GM19025 (cell line): ENCODE measurements around the gene PGAM5.
A peak's percentile ranks its signal among the peaks of the same experiment; 100 is the strongest.
"Not testable (repeated sequence)": the region's sequence is repeated elsewhere in the genome, so short reads cannot be mapped to it uniquely, and the experiment has no call there.

ENCODE experiments used
- ATAC-seq: cut with Tn5 transposase; IDR thresholded peaks from one replicate; pipeline ENCODE4 v1.9.1; 2021; ENCODE audit warnings: mild to moderate bottlenecking, low read depth, moderate library complexity; ENCODE audit not compliant: unreplicated experiment

PGAM5 gene

GRCh38 chr12:132741620-132742019 is 31.0 kb downstream of the PGAM5 start:
- ATAC-seq: no peak

DNA sequence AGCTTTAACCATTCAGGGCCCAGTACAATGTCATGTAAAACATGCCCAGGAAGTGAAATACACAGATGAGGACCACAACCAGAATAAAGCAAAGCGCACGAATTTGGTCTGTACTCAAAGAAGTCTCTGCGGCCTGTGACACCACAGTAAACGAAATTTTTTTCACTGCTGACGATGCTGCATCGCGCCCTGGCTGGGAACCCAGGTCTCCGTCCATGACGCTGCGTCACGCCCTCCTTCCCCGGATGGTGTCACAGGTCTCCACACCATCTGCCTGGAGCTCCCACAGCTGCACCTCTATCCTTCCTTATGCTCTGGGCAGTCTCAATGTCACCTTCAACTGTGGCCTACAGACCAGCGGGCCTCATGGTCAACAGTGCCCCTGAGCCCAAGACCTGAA is 33.2 kb downstream of the PGAM5 start:
- no peak for ATAC-seq

DNA sequence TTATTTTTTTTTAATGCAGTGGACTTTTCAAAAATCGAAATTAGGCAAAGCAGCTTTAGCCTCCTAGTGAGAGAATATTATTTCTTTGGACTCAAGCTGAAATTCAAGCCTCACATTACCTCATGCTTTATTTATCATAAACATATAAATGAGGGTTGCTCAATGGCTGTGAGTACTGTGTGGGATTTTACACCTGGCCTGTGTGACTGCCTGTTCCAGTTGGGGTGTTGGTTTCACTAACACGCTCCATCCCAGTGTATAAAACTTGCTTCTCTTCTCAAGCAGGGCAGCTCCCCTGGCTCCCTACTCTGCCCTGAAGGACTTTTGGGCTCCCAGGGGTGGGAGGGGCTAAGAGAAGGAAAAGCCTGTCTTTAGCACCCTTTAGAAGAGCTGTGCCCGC is 36.0 kb downstream of the PGAM5 start:
- no peak for ATAC-seq

- no peak for ATAC-seq
These were observed 36.8 kb downstream of the PGAM5 start for GRCh38 chr12:132747395-132747794.

- no peak for ATAC-seq
These were observed 37.3 kb downstream of the PGAM5 start for GRCh38 chr12:132747896-132748295.

GRCh38 chr12:132748319-132748718 is 37.7 kb downstream of the PGAM5 start:
- ATAC-seq: no peak

GRCh38 chr12:132753670-132754069 is 43.0 kb downstream of the PGAM5 start:
- not testable (repeated sequence) for ATAC-seq

DNA sequence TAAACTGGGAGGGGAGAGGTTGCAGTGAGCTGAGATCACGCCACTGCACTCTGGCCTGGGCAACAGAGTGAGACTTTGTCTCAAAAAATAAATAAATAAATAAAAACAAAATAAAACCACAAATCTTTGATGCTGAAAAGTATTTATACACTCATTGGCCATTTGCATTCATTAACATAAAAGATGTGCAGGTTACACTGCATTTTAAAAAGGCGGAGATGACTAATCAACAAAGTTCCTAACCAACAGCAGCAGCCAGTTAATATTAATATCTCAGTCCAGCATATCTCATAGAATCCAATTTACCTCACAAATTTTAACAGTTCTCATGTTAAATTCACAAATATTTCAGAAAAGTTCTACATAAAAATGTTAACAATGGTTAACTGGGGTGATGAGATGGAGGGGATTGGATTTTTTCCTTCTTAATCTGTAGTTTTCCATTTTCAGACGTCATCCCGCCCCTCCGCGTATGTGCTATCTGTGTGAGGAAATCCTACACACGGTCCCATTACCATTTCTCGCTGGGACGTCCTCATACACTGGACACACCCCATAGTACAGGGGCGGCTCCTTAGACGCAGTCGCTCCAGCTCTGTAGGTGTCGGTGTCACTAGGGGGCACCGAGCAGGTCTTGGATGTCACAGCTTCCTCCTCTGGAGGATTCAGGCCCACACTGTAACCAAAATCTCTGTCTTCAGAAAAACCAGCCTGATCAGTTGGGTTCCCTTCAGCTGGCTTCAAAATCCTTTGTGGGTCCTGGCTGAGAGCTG is 43.7 kb downstream of the PGAM5 start:
- no peak for ATAC-seq

DNA sequence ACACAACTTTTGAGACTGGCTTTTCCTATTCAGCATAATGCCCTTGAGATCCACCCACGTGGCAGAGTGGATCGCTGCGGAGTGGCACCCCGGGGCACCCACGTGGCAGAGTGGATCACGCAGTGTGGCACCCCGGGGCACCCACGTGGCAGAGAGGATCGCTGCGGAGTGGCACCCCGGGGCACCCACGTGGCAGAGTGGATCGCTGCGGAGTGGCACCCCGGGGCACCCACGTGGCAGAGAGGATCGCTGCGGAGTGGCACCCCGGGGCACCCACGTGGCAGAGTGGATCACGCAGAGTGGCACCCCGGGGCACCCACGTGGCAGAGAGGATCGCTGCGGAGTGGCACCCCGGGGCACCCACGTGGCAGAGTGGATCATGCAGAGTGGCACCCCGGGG is 48.2 kb downstream of the PGAM5 start:
- ATAC-seq: not testable (repeated sequence)

DNA sequence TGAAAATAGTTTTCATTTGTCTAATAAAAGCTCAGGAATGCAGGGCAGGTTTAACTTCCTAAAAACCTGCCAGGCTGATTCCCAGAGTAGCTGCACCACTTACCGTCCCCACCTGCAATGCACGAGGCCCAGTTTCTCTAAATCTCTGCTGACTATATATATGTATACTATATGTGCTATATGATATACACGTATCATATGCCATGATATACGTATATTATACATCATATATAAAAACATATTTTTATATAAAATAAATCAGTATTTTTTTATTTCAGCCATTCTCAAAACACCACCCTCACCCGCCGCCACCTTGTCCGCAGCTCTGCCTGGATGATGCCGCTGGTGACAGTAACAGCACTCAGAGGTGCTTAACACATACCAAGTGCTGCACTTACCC is 48.7 kb downstream of the PGAM5 start:
- ATAC-seq: no peak

DNA sequence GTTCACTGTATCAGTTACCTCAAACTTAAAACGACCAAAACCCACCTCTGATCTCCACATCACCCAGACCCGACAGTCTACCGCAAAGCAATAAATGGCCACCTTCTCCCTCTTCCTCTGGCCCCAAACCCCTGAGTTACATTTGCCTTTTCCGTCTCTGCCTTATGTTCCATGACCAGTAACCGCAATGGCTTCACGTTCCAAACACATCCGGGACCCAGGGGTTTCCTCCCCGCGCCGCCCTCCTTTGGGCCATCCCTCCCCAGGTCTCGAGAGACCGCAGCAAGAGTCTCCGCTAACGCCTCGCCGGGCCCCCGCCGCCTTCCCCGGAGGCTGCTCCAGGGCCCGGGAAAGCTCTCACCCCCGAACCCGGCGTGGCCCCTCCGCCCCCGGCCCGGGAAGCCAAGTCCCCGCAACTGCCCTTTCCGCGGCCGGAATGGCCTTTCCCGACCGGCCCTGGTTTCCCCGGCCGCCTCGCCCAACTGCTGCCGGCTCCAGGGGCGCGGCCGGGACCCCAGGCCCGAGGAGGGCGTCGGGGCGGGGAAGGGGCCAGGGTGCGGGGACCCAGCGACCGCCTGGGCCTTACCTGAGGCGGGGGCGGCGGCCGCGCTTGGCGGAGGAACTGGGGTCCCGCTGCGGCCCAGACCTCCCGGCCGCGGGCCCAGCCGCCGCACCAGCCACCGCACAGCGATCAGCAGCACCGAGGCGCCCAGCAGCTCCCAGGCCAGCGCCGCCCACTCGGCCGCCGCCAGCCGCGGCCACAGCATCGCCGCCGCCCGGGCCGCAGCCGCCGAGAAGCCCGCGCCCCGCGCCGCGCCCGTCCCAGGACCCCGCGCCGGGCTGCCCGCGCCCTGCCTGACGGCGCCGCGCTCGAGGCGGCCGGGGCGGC is 50.6 kb downstream of the PGAM5 start, which contains the start of gene ANKLE2:
ANKLE2 (minus strand) TSS at position 801 of the 889 bp plus-strand sequence; CDS start at position 767, 34 bp downstream.
- ATAC-seq: peak; percentile 36

- peak; percentile 81 for ATAC-seq
These were observed 51.4 kb downstream of the PGAM5 start for GRCh38 chr12:132761921-132762583.

- no peak for ATAC-seq
These were observed 53.6 kb downstream of the PGAM5 start for GRCh38 chr12:132764231-132764630.

GRCh38 chr12:132765361-132765760 is 54.7 kb downstream of the PGAM5 start:
- ATAC-seq: no peak

DNA sequence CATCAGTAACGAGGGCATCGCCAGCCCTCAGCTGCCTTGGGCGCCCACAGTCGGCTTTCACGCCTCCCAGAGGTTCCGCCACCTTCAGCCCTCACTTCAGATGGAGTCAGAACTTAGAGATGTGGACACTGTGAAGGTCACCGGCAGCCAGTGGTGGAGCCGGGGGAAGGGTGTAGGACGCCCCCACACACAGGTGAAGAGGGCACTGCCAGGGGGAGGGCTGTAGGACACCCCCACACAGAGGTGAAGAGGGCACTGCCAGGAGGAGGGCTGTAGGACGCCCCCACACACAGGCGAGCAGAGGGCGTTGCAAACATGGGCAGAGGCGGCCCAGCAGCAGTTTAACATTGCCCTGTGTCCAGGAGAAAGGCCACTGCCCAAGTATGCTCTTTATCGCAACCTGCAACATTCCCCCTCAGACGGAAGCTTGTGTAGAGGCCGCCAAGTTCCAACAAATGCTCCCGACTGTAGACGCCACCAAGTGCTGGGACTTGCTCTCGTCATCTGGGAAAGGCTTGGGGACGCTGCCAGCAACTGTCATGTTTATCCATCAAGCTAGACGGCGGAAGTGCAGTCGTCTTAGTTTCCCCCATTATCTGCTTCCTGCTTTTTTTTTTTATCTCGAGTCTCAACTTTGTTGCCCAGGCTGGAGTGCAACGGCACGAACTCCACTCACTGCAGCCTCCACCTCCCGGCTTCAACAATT is 55.9 kb downstream of the PGAM5 start:
- no peak for ATAC-seq

DNA sequence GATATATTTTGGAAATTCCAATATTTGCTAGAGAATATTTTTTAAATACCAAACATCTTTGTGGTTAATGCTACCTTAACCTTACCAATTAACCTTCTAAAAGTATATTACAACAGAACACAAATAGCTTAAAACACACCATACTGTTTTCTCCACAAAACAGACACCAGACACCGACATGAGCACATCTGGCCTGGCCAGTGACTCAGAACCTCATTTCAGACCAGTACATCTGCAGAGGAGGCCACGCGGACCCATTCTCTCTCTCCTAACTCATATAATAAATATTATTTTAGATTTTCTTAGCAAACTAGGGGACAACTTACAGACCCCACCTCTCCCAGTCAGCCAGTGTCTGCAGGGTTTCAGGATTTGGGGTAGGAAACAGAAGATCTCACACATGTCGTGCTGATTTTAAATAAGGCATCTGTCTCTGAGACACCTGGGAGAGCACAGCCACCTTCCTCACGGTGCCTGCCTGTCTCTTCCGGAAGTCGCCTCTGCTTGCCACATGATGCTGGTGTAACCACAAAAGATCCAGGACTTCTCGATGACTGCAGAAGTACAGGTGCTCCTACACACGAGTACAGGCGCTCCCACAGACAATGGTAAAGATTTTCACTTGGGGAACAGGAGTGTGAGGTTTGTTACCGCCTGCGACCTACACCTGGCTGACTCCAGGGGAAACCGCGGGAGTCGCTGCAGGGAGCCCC is 60.6 kb downstream of the PGAM5 start:
- ATAC-seq: no peak
